Measurements from ENCODE around the gene MTMR6. TPM values are rescaled to one million over a fixed set of nuclear protein-coding genes. Genes with fewer than 3 reads are reported as not detected.

Gene MTMR6
- total RNA-seq, 4 donors from 2014 or later = 19.9 to 28.4 (median 23.6) TPM

- peaks cover 0 to 4% (median 1%) of the 10 kb centered on the region in 4 donors for H3K4me1 ChIP-seq
- TF ChIP-seq POLR2AphosphoS5 (IDR thresholded peaks at IDR 0.05) = no peak
- no peak for TF ChIP-seq EP300 (IDR thresholded peaks at IDR 0.05)
- no peak for TF ChIP-seq POLR2A (IDR thresholded peaks at IDR 0.05; ENCODE audit: low read depth)
- no peak for TF ChIP-seq CTCF (IDR thresholded peaks at IDR 0.05)
- intact Hi-C loops (cut with DNase I) = no loop called here
- 100% methylated on average over 2 of the region's 2 CpGs for WGBS
- H3K27me3 ChIP-seq = no peaks in the 10 kb centered on the region
- no peak overlapping the region for H3K27ac ChIP-seq (replicated peaks in 1 of 4)
- H3K4me3 ChIP-seq = no peak overlapping the region
- peaks cover 4 to 25% (median 14%) of the 10 kb centered on the region in 4 donors for H3K36me3 ChIP-seq
- H3K9me3 ChIP-seq = no peaks in the 10 kb centered on the region
- no peak for DNase-seq (ENCODE audit: extremely low spot score)
Measured at GRCh38 chr13:25276748-25277147, 10.5 kb downstream of the MTMR6 start.

DNA sequence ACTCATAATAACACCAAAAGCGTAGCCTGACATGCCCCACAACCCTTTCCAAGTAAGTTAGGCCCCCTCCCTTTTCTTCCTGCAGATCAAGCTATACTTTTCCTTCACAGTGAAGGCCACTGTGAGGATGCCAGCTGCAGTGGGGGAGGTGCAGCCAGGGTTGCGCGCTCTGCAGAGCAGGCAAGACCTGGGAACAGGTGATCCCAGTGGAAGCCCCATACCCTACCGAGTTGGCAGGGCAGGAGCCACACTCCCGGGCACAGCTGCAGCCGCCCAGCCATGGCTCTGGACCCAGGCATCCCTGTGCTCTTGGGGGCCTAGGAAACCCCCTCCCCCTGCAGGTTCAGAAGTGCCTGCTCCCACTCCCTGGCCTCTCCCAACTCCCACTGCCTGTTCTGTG, 18.7 kb downstream of the MTMR6 start:
- no peak overlapping the region for H3K27ac ChIP-seq (replicated peaks in 1 of 4)
- no peaks in the 10 kb centered on the region for H3K4me1 ChIP-seq
- H3K36me3 ChIP-seq = peaks cover 28 to 67% (median 52%) of the 10 kb centered on the region in 4 donors
- intact Hi-C loops (cut with DNase I) = no loop called here
- no peak for DNase-seq (ENCODE audit: extremely low spot score)
- 92% methylated on average over 3 of the region's 6 CpGs for WGBS
- no peaks in the 10 kb centered on the region for H3K9me3 ChIP-seq
- no peaks in the 10 kb centered on the region for H3K27me3 ChIP-seq
- no peak overlapping the region for H3K4me3 ChIP-seq
- TF ChIP-seq POLR2A (IDR thresholded peaks at IDR 0.05; ENCODE audit: low read depth) (no peak), POLR2AphosphoS5 (IDR thresholded peaks at IDR 0.05) (no peak), EP300 (IDR thresholded peaks at IDR 0.05) (no peak), CTCF (IDR thresholded peaks at IDR 0.05) (no peak)

- TF ChIP-seq EP300 (IDR thresholded peaks at IDR 0.05) (no peak), CTCF (IDR thresholded peaks at IDR 0.05) (peak in 1 of 3 experiments; percentile 4), POLR2A (IDR thresholded peaks at IDR 0.05; ENCODE audit: low read depth) (no peak)
- no peak overlapping the region for H3K4me3 ChIP-seq
- no peak overlapping the region for H3K27ac ChIP-seq (replicated peaks in 1 of 4)
- H3K9me3 ChIP-seq = no peaks in the 10 kb centered on the region
- no peaks in the 10 kb centered on the region for H3K4me1 ChIP-seq
- no peak for DNase-seq (ENCODE audit: extremely low spot score)
- 89% methylated on average over 1 of the region's 1 CpG for WGBS
- intact Hi-C loops (cut with DNase I) = no loop called here
- peaks cover 26 to 67% (median 56%) of the 10 kb centered on the region in 4 donors for H3K36me3 ChIP-seq
- H3K27me3 ChIP-seq = no peaks in the 10 kb centered on the region
Measured at GRCh38 chr13:25267715-25268114, 19.6 kb downstream of the MTMR6 start.

GRCh38 chr13:25266706-25267105, 20.6 kb downstream of the MTMR6 start:
- H3K36me3 ChIP-seq = peaks cover 22 to 67% (median 57%) of the 10 kb centered on the region in 4 donors

More at GRCh38 chr13:25266706-25267105, 20.6 kb downstream of the MTMR6 start:
- 93% methylated on average over 5 of the region's 5 CpGs for WGBS
- intact Hi-C loops (cut with DNase I) = no loop called here
- DNase-seq (ENCODE audit: extremely low spot score) = no peak
- no peaks in the 10 kb centered on the region for H3K4me1 ChIP-seq
- no peaks in the 10 kb centered on the region for H3K27me3 ChIP-seq
- no peak overlapping the region for H3K27ac ChIP-seq (replicated peaks in 1 of 4)
- TF ChIP-seq POLR2A (IDR thresholded peaks at IDR 0.05; ENCODE audit: low read depth) (no peak), EP300 (IDR thresholded peaks at IDR 0.05) (no peak), CTCF (IDR thresholded peaks at IDR 0.05) (no peak), POLR2AphosphoS5 (IDR thresholded peaks at IDR 0.05) (no peak)
- no peak overlapping the region for H3K4me3 ChIP-seq
- H3K9me3 ChIP-seq = no peaks in the 10 kb centered on the region
